SHP77 (cell line): ENCODE measurements around the gene SLC26A2.

Experiments used
- DNase-seq, 2 experiments: peaks; one replicate each; lab custom pipeline; 2025; lab: John Stamatoyannopoulos, UW

Gene SLC26A2

GRCh38 chr5:149960272-149961185, at the start of gene SLC26A2:
TSS of gene SLC26A2 (plus strand) at chr5:149960758. CDS start at chr5:149977653, 16,895 bp downstream.
- DNase-seq = peak; percentile 96

GRCh38 chr5:149911031-149911430, 49.5 kb upstream of the SLC26A2 start:
- no peak for DNase-seq

- no peak for DNase-seq
Measured at GRCh38 chr5:149912226-149912871, 48.2 kb upstream of the SLC26A2 start.

- DNase-seq = no peak
Measured at GRCh38 chr5:149913436-149914419, 46.8 kb upstream of the SLC26A2 start.

GRCh38 chr5:149915392-149916260, 44.9 kb upstream of the SLC26A2 start:
- no peak for DNase-seq

- no peak for DNase-seq
Measured at GRCh38 chr5:149916334-149917072, 44.1 kb upstream of the SLC26A2 start.

- no peak for DNase-seq
Measured at GRCh38 chr5:149917073-149917676, 43.4 kb upstream of the SLC26A2 start.

GRCh38 chr5:149921597-149921996, 39.0 kb upstream of the SLC26A2 start:
- no peak for DNase-seq

- DNase-seq = no peak
Measured at GRCh38 chr5:149922950-149923349, 37.6 kb upstream of the SLC26A2 start.

- no peak for DNase-seq
Measured at GRCh38 chr5:149924486-149924885, 36.1 kb upstream of the SLC26A2 start.

- no peak for DNase-seq
Measured at GRCh38 chr5:149930043-149930748, 30.4 kb upstream of the SLC26A2 start.

GRCh38 chr5:149930749-149931574, 29.6 kb upstream of the SLC26A2 start:
- no peak for DNase-seq

GRCh38 chr5:149931992-149932436, 28.5 kb upstream of the SLC26A2 start:
- peak; percentile 20 to 42 for DNase-seq

GRCh38 chr5:149932445-149933350, 27.9 kb upstream of the SLC26A2 start:
- peak; percentile 51 to 79 for DNase-seq

- DNase-seq = no peak
Measured at GRCh38 chr5:149935431-149935901, 25.1 kb upstream of the SLC26A2 start.

GRCh38 chr5:149936044-149936699, 24.4 kb upstream of the SLC26A2 start:
- no peak for DNase-seq
